ENCODE measurements around the gene PIK3C2G. TPM values are rescaled to one million over a fixed set of nuclear protein-coding genes. Genes with fewer than 3 reads are reported as not detected.

The PIK3C2G gene
- polyA plus RNA-seq, 3 donors: 4.2 to 5.1 (median 4.8) TPM

DNA sequence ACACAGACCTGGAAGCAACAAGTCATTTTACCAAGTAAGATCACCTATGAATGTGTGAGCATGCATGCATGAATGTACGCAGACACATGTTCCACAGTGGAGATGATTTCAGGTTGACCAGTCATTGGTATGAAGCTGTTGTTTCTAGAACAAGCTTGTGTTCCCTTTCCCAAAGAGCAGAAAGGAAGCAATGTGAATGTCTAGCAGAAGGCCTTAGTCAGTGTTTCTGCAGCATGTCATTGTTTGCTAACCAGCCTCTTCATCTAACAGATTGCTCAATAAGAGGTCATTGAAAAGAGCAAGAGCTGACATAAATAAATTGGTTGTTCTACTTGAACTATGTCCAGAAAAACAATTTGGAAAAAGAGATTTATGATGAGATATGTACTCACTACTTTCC, 285.1 kb downstream of the PIK3C2G start:
- no peak for DNase-seq (ENCODE audit: low read depth in 3 of 3, low spot score in 2 of 3)

DNA sequence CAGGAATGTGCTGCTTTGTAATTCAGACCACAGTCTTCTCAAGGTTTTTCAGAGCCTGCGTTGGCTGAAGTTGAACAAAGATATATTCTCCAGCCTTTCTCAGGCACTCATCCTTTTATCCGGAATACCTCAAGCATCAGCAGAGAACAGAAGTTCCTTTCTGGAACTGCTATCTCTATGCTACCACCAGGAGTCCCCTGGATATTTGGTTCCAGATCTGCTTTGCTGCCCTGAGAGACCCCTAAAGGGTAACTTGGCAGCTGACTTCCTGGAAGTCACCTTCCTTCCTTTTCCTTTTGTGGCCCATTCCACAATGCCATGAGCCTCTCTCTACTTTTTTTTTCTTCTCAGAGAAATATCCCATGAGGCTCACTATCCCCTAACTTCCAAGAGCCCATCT, 288.3 kb downstream of the PIK3C2G start:
- DNase-seq (ENCODE audit: low read depth in 3 of 3, low spot score in 2 of 3): no peak

DNA sequence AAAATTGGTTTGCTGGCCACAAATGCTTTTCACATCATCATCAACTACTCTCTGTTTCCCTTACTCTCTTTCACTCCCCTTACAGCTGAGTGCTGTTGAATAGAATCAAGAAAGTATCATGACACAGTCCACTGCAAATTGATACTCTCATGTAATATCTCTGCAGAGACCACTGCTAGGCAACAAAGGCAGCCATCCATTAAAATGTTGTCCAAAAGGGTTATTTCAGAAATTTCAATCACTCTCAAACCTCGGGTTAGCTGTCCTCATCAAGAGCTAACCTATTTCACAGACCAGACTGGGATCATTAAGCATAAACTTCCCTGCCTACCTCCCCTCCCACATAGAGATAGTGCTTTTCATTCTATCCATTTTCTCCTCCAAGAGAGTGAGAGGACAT, 289.8 kb downstream of the PIK3C2G start:
- DNase-seq (ENCODE audit: low read depth in 3 of 3, low spot score in 2 of 3): no peak

DNA sequence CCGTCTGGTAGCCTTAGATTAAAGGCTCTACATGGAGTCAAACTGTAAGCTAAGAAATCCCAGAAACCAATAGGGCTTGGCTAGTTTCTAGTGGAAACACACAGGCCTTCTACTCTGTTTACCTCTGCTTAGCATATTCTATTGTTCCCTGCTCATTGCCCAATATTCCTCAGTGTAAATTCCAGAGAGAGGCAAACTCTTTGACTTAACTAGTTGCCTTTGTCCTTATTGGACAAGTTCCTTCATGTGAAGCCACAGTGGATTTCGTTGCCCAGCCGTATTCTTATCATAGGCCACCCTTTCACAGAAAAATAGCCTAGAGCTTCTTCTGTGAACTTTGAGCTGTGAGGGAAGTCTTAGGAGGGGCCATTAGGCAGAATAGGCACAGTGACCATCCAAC, 290.4 kb downstream of the PIK3C2G start:
- DNase-seq (ENCODE audit: low read depth in 3 of 3, low spot score in 2 of 3): no peak

DNA sequence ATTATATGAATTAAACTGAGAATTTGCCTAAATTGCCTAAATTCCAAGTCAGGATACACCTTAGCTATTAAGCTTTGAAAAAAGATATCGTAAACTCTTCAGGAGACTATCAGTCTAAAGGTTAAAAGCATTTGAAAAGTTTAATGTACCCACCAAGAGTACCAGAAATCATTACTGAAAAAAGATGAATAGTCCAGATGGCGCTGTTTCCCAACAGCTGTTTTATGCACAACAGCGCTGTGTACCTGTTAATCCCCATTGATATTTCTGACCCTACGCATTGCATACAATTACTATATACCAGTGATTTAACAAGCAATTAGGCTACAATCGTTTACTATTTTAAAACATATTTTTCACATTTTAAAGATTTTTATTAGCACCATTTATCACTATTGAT, 291.5 kb downstream of the PIK3C2G start:
- no peak for DNase-seq (ENCODE audit: low read depth in 3 of 3, low spot score in 2 of 3)

DNA sequence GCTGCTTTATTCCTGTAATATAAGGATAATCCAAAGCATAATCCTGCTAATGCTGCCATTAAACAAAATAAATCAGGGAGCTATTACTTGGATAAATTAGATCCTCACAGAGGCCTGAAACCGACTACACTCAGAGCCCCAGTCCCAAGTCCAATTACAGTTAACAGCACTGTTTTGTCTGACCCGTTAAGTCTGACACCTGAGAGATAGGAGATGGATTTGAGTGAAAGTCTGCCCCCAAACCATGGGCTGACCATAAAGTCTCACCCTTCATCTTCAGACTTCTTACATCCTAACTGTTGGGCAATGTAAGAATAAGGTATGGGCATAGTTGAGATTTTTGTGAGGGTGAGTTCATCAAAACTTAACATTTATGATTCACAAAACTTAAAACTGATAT, 294.8 kb downstream of the PIK3C2G start:
- no peak for DNase-seq (ENCODE audit: low read depth in 3 of 3, low spot score in 2 of 3)

DNA sequence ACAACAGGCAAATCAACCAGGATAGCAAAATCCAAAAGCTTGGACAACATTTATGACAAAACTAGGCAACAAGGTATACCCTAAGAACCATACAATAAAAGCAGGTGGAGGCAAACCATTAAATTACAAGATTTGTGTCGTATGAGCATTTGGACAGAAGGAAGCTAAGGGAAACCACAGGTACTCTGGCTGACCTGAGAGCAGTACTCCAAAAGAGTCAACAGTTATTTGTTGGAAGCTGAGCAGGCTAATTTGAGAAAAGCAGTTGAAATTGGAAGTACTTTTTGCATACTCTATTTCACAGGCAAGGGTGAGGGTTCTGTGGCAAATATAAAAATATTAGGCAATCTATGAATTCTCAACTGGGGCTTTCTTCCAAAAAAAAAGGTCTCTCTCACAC, 297.9 kb downstream of the PIK3C2G start:
- no peak for DNase-seq (ENCODE audit: low read depth in 3 of 3, low spot score in 2 of 3)

DNA sequence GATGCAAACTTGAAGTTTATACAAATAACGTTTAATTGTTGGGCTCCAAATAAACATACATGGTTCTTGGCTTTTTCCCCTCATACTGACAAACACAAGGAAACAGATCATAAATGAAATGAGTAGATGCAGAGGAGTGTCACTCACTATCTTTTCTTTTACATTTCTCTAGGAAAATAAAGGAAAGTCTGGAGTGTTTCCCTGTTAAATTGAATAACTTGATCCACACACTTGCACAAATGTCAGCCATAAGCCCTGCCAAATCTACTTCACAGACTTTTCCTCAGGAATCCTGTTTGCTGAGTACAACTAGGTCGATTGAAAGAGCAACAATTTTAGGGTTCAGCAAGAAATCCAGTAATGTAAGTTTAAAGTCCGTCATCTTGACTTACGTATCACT, 301.2 kb downstream of the PIK3C2G start:
- DNase-seq (ENCODE audit: low read depth in 3 of 3, low spot score in 2 of 3): no peak

DNA sequence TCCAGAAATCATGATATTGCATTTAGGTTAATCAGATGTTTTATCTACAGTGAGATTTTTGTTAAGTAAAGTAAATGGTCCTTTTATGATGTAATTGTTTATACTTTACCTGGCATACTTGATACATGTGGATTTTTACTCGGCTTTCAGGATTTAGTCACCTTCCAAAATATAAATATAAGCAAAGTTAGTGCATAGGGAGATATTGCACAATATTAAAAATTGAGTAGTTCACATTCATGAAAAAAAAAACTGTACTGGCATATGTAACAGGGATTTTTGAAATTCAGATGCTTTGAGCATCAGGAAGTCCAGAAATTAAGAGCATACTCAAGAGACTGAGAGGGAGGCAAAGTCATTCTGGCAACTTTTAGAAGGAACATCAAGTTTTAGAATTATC, 303.0 kb downstream of the PIK3C2G start:
- DNase-seq (ENCODE audit: low read depth in 3 of 3, low spot score in 2 of 3): no peak

DNA sequence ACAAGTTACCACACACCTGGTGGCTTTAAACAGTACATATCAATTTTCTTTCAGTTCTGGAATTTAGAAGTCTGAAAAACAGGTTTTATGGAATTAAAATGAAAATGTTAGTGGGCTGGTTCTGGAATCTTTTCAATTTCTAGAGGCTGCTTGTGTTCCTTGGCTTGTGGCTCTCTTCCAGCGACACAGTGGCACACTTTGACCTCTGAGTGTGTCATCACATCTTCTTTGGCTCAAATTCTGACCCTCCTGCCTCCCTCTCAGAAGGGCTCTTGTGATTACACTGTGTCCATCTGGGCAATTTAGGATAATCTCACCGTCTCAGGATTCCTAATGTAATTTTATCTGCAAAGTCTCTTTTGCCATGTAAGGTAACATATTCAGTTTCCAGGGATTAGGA, 306.5 kb downstream of the PIK3C2G start:
- no peak for DNase-seq (ENCODE audit: low read depth in 3 of 3, low spot score in 2 of 3)

DNA sequence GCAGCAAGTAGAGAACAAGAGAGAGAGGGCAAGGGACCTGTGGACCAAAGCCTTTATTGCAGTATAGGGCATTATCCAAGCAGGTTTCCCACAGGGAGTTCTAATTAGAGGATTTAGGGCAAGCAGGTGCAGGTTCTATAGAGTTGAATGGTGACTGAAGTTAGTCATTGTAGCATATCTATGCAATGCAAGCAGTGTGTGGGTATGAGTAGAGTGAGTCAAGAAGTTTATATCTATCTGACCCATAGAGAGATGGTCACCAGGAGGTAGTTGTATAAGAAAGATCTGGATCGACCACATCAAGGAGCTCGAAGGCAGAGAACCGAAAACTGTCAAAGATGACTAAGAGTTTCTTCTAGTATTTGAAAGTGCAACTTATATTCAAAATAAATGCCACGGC, 309.2 kb downstream of the PIK3C2G start:
- no peak for DNase-seq (ENCODE audit: low read depth in 3 of 3, low spot score in 2 of 3)

DNA sequence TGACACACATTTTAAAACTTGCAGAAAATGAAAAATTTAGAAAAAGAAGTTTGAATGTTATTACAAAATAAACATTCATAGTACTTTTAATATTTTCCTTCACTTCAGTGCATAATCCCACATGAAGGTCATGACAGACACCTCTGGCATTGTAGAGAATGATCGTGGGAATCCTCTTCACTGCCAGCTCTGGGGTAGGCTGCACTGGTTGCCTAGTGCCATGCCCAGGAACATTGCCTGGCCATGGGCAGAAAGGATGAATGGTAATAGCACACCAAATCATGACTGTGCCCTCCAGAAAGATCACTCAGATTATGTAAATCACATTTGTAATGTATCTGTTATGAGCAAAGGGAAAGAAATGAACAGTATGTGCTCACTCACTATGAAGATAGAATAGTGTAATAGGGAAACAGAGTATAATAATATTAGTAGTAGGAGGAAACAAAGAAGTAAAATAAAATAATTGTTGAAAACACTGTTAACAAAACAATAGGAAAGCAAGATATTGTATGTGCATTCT, 314.8 kb downstream of the PIK3C2G start:
- no peak for DNase-seq (ENCODE audit: low read depth in 3 of 3, low spot score in 2 of 3)

DNA sequence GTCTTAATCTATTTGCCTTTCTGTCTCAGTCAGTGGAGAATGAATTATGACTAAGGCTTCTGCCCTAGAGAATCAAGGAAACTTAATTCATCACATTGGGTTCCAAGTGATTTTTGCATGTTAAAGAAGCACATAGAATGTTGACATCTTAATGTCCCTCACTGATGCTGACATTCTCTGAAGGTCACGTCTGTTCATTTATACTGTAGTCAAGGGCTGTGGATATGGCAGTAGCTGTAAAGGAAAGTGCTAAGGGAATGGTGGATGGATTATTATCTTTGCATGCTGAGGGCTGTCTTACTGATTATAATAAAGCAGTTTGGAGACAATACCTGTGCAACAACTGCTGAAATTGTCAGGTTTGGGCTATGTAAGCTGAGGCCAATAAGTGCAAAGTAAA, 315.3 kb downstream of the PIK3C2G start:
- no peak for DNase-seq (ENCODE audit: low read depth in 3 of 3, low spot score in 2 of 3)

DNA sequence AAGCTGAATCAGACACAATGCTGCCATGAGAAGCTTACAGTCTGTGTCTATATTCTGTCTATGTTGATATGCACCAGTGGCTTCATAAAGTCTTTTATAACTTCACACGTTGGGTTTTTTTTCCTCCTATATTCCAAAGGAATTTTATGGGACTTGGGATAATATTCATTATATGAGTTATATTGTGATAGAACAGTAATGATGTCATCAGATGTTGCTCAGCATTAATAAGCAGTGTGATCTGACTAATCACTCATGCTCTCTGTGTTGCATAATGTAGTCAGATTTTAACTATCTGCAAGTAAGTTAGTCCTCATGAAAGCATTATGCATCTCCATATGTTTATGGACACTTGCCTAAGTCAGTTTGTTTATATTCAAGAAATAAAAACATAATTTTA, 316.9 kb downstream of the PIK3C2G start:
- no peak for DNase-seq (ENCODE audit: low read depth in 3 of 3, low spot score in 2 of 3)

DNA sequence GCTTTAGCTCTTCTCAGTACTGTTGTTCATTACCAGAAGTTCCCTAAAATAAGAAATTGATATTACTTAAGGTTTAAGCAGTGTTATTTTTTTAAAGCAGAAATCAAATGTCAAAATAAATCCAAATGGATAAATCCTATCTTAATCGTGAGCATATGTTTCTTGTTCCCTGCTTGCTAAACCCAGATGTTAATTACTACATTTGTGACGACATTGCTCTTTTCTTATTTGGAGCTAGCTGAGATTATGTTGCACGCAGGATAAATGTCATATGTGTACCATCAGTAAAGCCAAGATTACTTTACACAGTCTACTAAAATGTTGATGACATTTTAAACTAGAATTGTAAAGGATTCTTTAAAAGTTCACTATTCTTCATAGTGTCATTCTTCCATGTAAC, 319.0 kb downstream of the PIK3C2G start:
- DNase-seq (ENCODE audit: low read depth in 3 of 3, low spot score in 2 of 3): no peak

DNA sequence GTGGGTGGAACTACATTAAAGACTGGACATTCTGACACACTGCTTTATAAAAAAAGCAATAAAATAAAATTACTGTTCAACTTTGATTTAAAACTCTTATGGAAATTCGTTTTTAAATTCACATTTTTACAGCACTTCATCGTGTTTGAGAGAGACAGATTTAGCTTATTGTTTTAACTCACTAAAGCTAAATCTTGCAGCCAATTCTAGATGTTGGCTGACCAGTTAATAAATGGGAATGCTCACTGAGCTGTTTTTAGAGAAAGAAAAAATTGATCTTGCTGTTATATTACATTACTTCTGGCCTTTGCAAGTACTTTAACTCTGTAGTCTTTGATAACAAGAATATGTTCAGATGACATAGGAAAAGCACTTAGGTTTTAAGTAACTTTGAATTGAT, 319.4 kb downstream of the PIK3C2G start:
- no peak for DNase-seq (ENCODE audit: low read depth in 3 of 3, low spot score in 2 of 3)

DNA sequence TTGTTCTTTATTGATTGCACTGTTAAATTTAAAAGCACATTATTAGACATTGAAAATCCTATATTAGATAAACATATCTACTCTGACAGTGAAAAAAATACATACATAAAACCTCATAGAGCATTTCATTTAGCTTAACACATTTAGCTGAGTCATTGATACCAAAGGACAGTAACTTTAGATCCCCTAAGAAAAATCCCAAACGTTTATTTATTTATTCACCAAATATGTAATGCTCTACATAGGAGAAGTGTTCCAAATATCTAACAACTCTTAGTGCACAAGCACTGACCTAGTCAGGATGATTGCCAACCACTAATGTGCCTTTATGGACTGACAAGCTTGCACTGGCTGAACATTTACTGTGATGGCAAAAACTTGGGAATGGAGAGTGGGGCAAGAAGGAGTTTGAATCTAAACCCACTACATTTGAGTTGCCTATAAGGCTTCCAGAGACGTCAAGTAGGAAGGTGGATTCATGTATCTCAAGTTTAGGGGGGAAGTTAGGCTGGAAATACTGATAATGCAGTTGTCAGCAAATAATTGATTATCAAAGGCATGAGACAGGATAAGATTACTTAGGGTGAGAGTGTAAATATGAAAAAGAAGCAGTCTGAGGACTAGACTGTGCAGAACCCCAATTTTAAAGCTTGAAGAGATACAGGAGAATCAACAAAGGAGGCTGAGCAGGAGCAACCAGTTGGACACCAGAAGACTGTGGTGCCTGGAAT, 320.1 kb downstream of the PIK3C2G start:
- DNase-seq (ENCODE audit: low read depth in 3 of 3, low spot score in 2 of 3): no peak

DNA sequence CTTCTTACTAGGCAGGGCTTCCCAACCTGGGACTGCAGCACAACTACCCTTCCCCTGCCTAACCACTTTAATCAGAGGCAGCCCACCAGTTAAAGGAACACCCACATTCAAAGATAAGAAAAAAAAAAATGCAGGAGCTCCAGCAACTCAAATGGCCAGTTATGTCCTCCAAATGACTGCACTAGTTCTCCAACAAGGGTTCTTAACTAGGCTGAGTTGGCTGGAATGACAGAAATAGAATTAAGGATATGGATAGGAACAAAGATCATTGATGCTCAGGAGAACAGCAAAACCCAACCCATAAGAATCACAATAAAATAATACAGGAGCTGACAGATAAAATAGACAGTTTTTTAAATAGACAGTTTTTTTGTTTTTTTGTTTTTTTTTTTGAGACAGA, 322.3 kb downstream of the PIK3C2G start:
- no peak for DNase-seq (ENCODE audit: low read depth in 3 of 3, low spot score in 2 of 3)

DNA sequence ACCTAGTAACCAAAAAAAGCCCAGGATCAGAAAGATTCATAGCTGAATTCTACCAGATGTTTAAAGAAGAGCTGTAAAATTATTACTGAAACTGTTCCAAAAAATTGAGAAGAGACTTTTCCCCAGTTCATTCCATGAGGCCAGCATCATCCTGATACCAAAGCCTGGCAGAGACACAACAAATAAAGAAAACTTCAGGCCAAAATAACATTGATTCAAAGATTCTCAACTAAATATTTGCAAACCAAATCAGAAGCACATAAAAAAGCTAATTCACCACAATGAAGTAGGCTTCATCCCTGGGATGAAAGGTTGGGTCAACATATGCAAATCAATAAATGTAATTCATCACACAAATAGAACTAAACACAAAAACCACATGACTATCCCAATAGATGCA, 325.3 kb downstream of the PIK3C2G start:
- DNase-seq (ENCODE audit: low read depth in 3 of 3, low spot score in 2 of 3): no peak

DNA sequence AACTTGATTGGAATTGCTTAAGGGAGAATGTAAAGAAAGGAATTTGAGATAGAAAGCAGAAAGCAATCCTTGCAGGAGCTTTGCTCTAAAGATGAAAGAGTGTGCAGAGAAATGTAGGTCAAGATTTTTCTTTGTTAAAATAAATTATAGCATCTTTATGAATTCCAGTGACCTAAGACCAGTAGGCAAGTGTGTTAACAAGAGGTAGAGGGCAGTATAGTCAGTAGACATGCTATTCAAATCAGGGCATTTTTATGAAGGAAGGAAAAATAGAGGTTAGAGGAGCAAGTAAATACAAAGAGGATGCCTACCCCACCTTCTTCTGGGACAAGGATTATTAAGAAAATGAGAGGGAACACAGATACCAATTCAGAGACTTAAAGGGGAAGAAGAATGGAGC, 328.0 kb downstream of the PIK3C2G start:
- DNase-seq (ENCODE audit: low read depth in 3 of 3, low spot score in 2 of 3): no peak

DNA sequence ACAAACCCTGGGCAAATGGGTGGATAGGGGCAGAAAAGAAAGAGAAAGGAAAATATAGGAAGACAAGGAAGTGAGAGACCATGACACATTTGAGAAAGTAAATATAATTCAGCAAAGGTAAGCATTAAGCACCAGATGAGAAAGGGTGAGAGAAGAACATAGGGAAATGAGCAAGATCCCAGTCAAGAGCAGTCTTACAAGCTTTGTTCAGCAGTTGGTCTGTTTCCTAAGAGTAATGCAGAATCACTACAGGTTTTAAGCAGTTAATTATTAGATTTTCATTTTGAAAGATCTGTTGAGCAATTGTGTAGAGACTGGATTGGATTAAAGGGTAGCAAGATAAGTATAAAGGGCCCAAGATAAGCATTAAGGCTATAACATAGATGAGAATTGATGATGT, 330.2 kb downstream of the PIK3C2G start:
- DNase-seq (ENCODE audit: low read depth in 3 of 3, low spot score in 2 of 3): no peak

DNA sequence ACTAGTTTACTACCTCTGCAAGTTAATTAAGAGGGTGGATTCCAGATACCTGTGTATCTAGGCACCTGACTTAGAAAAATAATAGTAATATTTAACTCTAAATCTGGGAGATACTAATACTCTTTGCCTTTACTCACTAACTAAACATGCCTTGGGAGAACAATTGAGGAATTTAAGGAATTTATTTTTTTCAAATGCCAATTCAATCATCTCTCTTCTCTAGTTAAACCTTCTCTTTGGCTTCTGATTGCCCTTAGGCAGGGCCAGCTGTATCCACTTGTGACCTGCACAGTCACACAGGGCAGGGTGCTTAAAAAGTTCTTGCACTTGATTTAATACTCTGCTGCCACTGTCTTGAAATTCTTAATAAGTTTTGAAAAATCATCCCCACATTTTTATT, 334.1 kb downstream of the PIK3C2G start:
- no peak for DNase-seq (ENCODE audit: low read depth in 3 of 3, low spot score in 2 of 3)

DNA sequence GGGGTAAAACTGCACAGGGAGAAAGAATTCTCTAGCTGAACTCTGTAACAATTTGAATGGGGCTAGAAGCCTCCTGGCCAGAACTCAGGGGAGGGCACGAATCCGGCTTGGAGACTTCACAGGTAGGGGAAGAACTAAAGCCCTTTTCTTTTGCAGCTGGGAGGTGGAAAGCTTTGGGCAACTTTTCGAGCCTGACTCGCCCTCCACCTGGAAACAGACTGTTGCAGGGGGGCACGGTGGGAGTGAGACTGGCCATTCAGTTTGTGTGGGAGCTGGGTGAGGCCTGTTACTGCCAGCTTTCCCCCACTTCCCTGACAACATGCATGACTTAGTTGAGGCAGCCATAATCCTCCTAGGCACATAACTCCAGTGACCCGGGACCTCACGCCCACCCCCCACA, 340.6 kb downstream of the PIK3C2G start:
- DNase-seq (ENCODE audit: low read depth in 3 of 3, low spot score in 2 of 3): no peak

Measured in right renal cortex interstitium (tissue), 3 donors.